ENCODE data around the gene MEF2A.

MEF2A gene

GRCh38 chr15:99668533-99669182, 102.9 kb downstream of the MEF2A start:
- no peaks in the 10 kb centered on the region for H3K4me1 ChIP-seq (ENCODE audit: insufficient read depth, insufficient read length)
- H3K9me3 ChIP-seq (ENCODE audit: insufficient read depth, low read length), result no peaks in the 10 kb centered on the region
- H3K4me3 ChIP-seq (ENCODE audit: insufficient read length, low read depth), result no peak overlapping the region
- H3K27me3 ChIP-seq (ENCODE audit: insufficient read depth, insufficient read length), result no peaks in the 10 kb centered on the region
- DNase-seq (ENCODE audit: low read depth, low spot score), result no peak
- no peak overlapping the region for H3K9ac ChIP-seq (ENCODE audit: insufficient read length, low read depth)
- TF ChIP-seq SUZ12 (IDR thresholded peaks at IDR 0.05; ENCODE audit: extremely low read depth, insufficient read depth, insufficient read length), result no peak
- no peak for TF ChIP-seq YY1 (IDR thresholded peaks at IDR 0.05; ENCODE audit: insufficient read depth, insufficient read length)
- TF ChIP-seq ZNF274 (IDR thresholded peaks at IDR 0.05; ENCODE audit: low read depth, low read length), result no peak
- peaks cover 16% of the 10 kb centered on the region for H3K36me3 ChIP-seq (ENCODE audit: insufficient read depth, insufficient read length, low read length)

DNA sequence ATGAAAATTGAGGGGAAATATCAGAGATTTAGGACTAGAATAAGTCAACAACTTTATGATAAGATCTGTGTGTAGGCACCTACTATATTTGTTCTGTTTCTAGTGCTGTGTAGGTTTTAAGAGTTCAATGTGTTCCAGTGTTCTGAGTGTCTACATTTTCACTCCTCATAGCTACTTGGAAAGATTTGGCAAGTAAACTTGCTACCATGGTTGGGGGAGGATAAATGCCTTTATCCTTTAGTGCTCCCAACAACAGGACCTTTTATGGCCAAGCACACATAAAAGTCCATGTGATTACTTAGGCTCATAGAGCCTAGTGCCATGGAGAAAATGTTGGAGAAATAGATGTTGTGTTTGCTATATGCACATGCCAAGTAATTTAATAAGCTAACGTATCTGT, 103.5 kb downstream of the MEF2A start:
- no peak overlapping the region for H3K9ac ChIP-seq (ENCODE audit: insufficient read length, low read depth)
- no peaks in the 10 kb centered on the region for H3K27me3 ChIP-seq (ENCODE audit: insufficient read depth, insufficient read length)
- no peak for DNase-seq (ENCODE audit: low read depth, low spot score)
- no peak for TF ChIP-seq ZNF274 (IDR thresholded peaks at IDR 0.05; ENCODE audit: low read depth, low read length)
- TF ChIP-seq SUZ12 (IDR thresholded peaks at IDR 0.05; ENCODE audit: extremely low read depth, insufficient read depth, insufficient read length), result no peak
- TF ChIP-seq YY1 (IDR thresholded peaks at IDR 0.05; ENCODE audit: insufficient read depth, insufficient read length), result no peak
- H3K36me3 ChIP-seq (ENCODE audit: insufficient read depth, insufficient read length, low read length), result peaks cover 18% of the 10 kb centered on the region
- H3K4me1 ChIP-seq (ENCODE audit: insufficient read depth, insufficient read length), result no peaks in the 10 kb centered on the region
- H3K4me3 ChIP-seq (ENCODE audit: insufficient read length, low read depth), result no peak overlapping the region
- no peaks in the 10 kb centered on the region for H3K9me3 ChIP-seq (ENCODE audit: insufficient read depth, low read length)

DNA sequence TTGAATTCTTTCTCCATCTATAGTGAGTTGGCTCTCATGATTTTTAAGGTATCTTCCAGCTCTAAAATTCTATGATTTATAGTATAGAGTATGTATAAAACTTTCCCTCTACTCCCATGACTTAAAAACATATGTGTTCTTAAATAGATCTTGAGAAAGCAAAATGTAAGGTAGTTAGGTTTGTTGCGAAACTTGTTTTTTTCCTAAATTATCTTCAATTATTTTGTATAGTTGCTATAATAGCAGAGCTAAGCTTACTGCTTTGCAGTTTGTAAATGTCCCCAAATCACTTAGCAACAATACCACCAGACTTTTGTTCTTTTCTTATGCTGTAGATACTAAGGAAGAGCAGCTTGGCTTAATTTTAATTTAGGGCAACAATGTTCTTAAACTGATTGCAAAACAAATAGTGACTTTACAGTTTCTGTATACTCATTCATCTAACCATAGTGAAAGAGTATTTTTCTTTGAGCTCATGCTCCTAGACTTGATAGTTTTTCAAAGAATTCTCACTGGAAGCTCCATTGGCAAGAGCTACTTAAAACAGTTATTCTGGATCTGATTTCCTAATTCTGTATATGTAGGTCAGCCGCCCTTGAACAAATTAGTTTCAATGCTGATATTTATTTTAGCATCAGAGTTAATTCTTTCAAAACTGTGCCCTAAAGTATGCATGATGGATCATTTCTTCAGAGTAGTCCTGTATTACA, 106.3 kb downstream of the MEF2A start:
- Histone ChIP-seq H3K4me1 (ENCODE audit: insufficient read depth, insufficient read length) (no peaks in the 10 kb centered on the region), H3K9me3 (ENCODE audit: insufficient read depth, low read length) (no peaks in the 10 kb centered on the region), H3K36me3 (ENCODE audit: insufficient read depth, insufficient read length, low read length) (peaks cover 32% of the 10 kb centered on the region), H3K27me3 (ENCODE audit: insufficient read depth, insufficient read length) (no peaks in the 10 kb centered on the region), H3K4me3 (ENCODE audit: insufficient read length, low read depth) (no peak overlapping the region), H3K9ac (ENCODE audit: insufficient read length, low read depth) (no peak overlapping the region)
- no peak for TF ChIP-seq SUZ12 (IDR thresholded peaks at IDR 0.05; ENCODE audit: extremely low read depth, insufficient read depth, insufficient read length)
- TF ChIP-seq ZNF274 (IDR thresholded peaks at IDR 0.05; ENCODE audit: low read depth, low read length), result no peak
- TF ChIP-seq YY1 (IDR thresholded peaks at IDR 0.05; ENCODE audit: insufficient read depth, insufficient read length), result no peak
- DNase-seq (ENCODE audit: low read depth, low spot score), result no peak

DNA sequence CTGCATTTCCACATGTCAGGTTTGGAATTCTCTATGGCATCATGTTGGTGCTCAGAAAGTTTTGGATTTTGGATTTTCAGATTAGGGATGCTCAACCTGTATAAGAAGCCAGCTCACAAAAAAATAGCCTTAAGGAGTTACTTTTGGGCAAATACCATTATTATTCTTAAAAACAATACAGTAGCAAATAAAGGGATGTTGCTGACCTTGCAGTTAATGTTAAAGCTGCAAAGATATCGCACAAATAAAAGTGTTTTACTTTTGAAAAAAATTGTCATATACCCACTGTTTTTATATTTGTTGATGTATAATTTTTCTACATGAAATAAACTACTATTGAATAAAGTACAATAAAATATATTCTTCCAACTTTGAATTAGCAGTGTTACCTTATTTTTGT, 107.3 kb downstream of the MEF2A start:
- Histone ChIP-seq H3K4me3 (ENCODE audit: insufficient read length, low read depth) (no peak overlapping the region), H3K9me3 (ENCODE audit: insufficient read depth, low read length) (no peaks in the 10 kb centered on the region), H3K9ac (ENCODE audit: insufficient read length, low read depth) (no peak overlapping the region), H3K36me3 (ENCODE audit: insufficient read depth, insufficient read length, low read length) (peaks cover 32% of the 10 kb centered on the region), H3K27me3 (ENCODE audit: insufficient read depth, insufficient read length) (no peaks in the 10 kb centered on the region), H3K4me1 (ENCODE audit: insufficient read depth, insufficient read length) (no peaks in the 10 kb centered on the region)
- no peak for TF ChIP-seq YY1 (IDR thresholded peaks at IDR 0.05; ENCODE audit: insufficient read depth, insufficient read length)
- no peak for TF ChIP-seq ZNF274 (IDR thresholded peaks at IDR 0.05; ENCODE audit: low read depth, low read length)
- TF ChIP-seq SUZ12 (IDR thresholded peaks at IDR 0.05; ENCODE audit: extremely low read depth, insufficient read depth, insufficient read length), result no peak
- DNase-seq (ENCODE audit: low read depth, low spot score), result no peak

GRCh38 chr15:99674279-99674678, 108.5 kb downstream of the MEF2A start:
- Histone ChIP-seq H3K4me3 (ENCODE audit: insufficient read length, low read depth) (no peak overlapping the region), H3K9me3 (ENCODE audit: insufficient read depth, low read length) (no peaks in the 10 kb centered on the region), H3K36me3 (ENCODE audit: insufficient read depth, insufficient read length, low read length) (peaks cover 42% of the 10 kb centered on the region), H3K9ac (ENCODE audit: insufficient read length, low read depth) (no peak overlapping the region), H3K4me1 (ENCODE audit: insufficient read depth, insufficient read length) (no peaks in the 10 kb centered on the region), H3K27me3 (ENCODE audit: insufficient read depth, insufficient read length) (no peaks in the 10 kb centered on the region)
- TF ChIP-seq SUZ12 (IDR thresholded peaks at IDR 0.05; ENCODE audit: extremely low read depth, insufficient read depth, insufficient read length) (no peak), ZNF274 (IDR thresholded peaks at IDR 0.05; ENCODE audit: low read depth, low read length) (no peak), YY1 (IDR thresholded peaks at IDR 0.05; ENCODE audit: insufficient read depth, insufficient read length) (no peak)
- DNase-seq (ENCODE audit: low read depth, low spot score), result no peak

DNA sequence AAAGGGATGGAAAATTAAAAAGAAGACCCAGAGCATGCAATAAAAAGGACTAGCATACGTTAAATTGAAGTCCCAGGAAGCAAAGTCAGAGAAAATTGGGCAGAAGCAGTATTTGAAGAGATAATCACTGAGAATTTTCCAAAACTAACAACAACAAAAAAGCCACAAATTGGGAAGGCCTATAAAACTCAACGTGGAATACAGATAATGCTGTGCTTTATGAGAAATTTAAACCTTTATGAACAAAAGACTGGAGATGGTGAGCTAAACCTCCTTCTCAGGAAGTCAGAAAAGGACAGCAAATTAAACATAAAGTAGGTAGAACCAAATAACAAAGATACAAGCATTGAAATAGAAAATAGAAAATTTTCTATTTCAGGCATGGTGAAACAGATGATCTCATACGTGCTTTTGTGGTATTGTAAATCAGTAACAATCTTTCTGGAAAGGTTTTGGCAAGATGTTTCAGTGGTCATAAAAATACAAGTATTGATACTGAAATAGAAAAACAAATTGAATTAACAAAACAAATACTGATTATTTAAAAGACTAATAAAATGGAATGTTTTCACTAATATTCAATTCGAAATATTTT, 111.9 kb downstream of the MEF2A start:
- Histone ChIP-seq H3K9ac (ENCODE audit: insufficient read length, low read depth) (no peak overlapping the region), H3K4me1 (ENCODE audit: insufficient read depth, insufficient read length) (no peaks in the 10 kb centered on the region), H3K36me3 (ENCODE audit: insufficient read depth, insufficient read length, low read length) (peaks cover 33% of the 10 kb centered on the region), H3K9me3 (ENCODE audit: insufficient read depth, low read length) (no peaks in the 10 kb centered on the region), H3K4me3 (ENCODE audit: insufficient read length, low read depth) (no peak overlapping the region), H3K27me3 (ENCODE audit: insufficient read depth, insufficient read length) (no peaks in the 10 kb centered on the region)
- no peak for DNase-seq (ENCODE audit: low read depth, low spot score)
- no peak for TF ChIP-seq YY1 (IDR thresholded peaks at IDR 0.05; ENCODE audit: insufficient read depth, insufficient read length)
- TF ChIP-seq ZNF274 (IDR thresholded peaks at IDR 0.05; ENCODE audit: low read depth, low read length), result no peak
- no peak for TF ChIP-seq SUZ12 (IDR thresholded peaks at IDR 0.05; ENCODE audit: extremely low read depth, insufficient read depth, insufficient read length)

- no peaks in the 10 kb centered on the region; the same call in 1 of the 2 replicates for H3K9me3 ChIP-seq (ENCODE audit: insufficient read depth, low read length)
- H3K4me3 ChIP-seq (ENCODE audit: insufficient read length, low read depth), result no peak overlapping the region
- TF ChIP-seq YY1 (IDR thresholded peaks at IDR 0.05; ENCODE audit: insufficient read depth, insufficient read length), result no peak
- no peak for TF ChIP-seq ZNF274 (IDR thresholded peaks at IDR 0.05; ENCODE audit: low read depth, low read length)
- TF ChIP-seq SUZ12 (IDR thresholded peaks at IDR 0.05; ENCODE audit: extremely low read depth, insufficient read depth, insufficient read length), result no peak
- H3K27me3 ChIP-seq (ENCODE audit: insufficient read depth, insufficient read length), result no peaks in the 10 kb centered on the region
- DNase-seq (ENCODE audit: low read depth, low spot score), result no peak
- H3K36me3 ChIP-seq (ENCODE audit: insufficient read depth, insufficient read length, low read length), result peaks cover 19% of the 10 kb centered on the region
- H3K9ac ChIP-seq (ENCODE audit: insufficient read length, low read depth), result no peak overlapping the region
- H3K4me1 ChIP-seq (ENCODE audit: insufficient read depth, insufficient read length), result no peaks in the 10 kb centered on the region
These were observed 114.5 kb downstream of the MEF2A start for GRCh38 chr15:99680276-99680675.

All from NT2/D1 (cell line).